ENCODE results near the gene GTF2E1. TPM values are rescaled to one million over a fixed set of nuclear protein-coding genes. Genes with fewer than 3 reads are reported as not detected.
"Not testable (repeated sequence)": the region's sequence is repeated elsewhere in the genome, so short reads cannot be mapped to it uniquely, and the experiment has no call there.

The GTF2E1 gene
- polyA plus RNA-seq, 1 donor (not counting 4 experiments of a cell fraction or from before 2014, with no cell fraction given) = 14.8 TPM

DNA sequence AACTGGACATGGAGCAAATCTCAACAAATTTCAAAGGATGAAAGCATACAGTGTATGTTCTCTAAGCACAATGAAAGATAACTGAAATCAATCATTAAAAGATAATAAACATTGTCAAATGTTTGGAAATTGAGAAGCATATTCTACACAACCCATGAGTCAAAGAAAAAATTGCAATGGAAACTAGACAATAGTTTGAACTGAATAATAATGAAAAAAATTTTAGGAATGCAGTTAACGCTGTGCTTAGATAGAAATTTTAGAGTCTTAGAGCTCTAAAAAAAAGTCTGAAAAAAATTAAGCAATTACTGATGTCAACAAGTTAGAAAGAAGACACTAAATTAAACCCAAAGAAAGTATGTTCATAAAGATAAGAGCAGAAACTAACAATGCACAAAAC is 15.8 kb upstream of the GTF2E1 start:
- FAIRE-seq = no peak
- dilution Hi-C loops (cut with MboI; ENCODE audit: extremely low pct_ligation_motif_present, low sequenced_read_pairs) = no loop called here
- H3K27ac ChIP-seq (ENCODE audit: control insufficient read depth, insufficient read depth, low read length) = no peak overlapping the region
- H3K79me2 ChIP-seq (ENCODE audit: control insufficient read depth, insufficient read depth, low read length) = no peaks in the 10 kb centered on the region
- no peaks in the 10 kb centered on the region for H3K27me3 ChIP-seq (ENCODE audit: control insufficient read depth, extremely low read depth, insufficient read depth, low read length)
- H2AFZ ChIP-seq (ENCODE audit: control insufficient read depth, low read length) = no peak overlapping the region
- H3K9me3 ChIP-seq (ENCODE audit: control insufficient read depth, low read depth, low read length) = no peaks in the 10 kb centered on the region
- H3K9me1 ChIP-seq (ENCODE audit: control insufficient read depth, extremely low read depth, insufficient read depth, low read length) = no peaks in the 10 kb centered on the region
- H3K4me2 ChIP-seq (ENCODE audit: control insufficient read depth, extremely low read depth, insufficient read depth, low read depth, low read length) = no peak overlapping the region
- no peaks in the 10 kb centered on the region for H4K20me1 ChIP-seq (ENCODE audit: control insufficient read depth, extremely low read depth, insufficient read depth, low read length)
- TF ChIP-seq EZH2 (IDR thresholded peaks at IDR 0.05; ENCODE audit: low read length) = no peak
- TF ChIP-seq, protein P1, sequence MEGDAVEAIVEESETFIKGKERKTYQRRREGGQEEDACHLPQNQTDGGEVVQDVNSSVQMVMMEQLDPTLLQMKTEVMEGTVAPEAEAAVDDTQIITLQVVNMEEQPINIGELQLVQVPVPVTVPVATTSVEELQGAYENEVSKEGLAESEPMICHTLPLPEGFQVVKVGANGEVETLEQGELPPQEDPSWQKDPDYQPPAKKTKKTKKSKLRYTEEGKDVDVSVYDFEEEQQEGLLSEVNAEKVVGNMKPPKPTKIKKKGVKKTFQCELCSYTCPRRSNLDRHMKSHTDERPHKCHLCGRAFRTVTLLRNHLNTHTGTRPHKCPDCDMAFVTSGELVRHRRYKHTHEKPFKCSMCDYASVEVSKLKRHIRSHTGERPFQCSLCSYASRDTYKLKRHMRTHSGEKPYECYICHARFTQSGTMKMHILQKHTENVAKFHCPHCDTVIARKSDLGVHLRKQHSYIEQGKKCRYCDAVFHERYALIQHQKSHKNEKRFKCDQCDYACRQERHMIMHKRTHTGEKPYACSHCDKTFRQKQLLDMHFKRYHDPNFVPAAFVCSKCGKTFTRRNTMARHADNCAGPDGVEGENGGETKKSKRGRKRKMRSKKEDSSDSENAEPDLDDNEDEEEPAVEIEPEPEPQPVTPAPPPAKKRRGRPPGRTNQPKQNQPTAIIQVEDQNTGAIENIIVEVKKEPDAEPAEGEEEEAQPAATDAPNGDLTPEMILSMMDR (optimal IDR thresholded peaks at IDR 0.05 in 1 of 3, IDR thresholded peaks at IDR 0.05 in 1 of 3, conservative IDR thresholded peaks at IDR 0.05 in 1 of 3; ENCODE audit: extremely low read depth in 1 of 3, insufficient read depth in 2 of 3, low read length in 3 of 3) = no peak
- H3K4me3 ChIP-seq (ENCODE audit: control insufficient read depth in 2 of 3, extremely low read depth in 1 of 3, insufficient read depth in 2 of 3, low read depth in 1 of 3, low read length in 3 of 3) = no peak overlapping the region
- no peaks in the 10 kb centered on the region for H3K36me3 ChIP-seq (ENCODE audit: control insufficient read depth in 2 of 2, extremely low read depth in 1 of 2, insufficient read depth in 2 of 2, low read length in 2 of 2)
- DNase-seq (ENCODE audit: low read depth, low spot score) = no peak
- H3K9ac ChIP-seq (ENCODE audit: control insufficient read depth, extremely low read depth, insufficient read depth, low read length) = no peak overlapping the region
- no peaks in the 10 kb centered on the region for H3K4me1 ChIP-seq (ENCODE audit: control insufficient read depth, extremely low read depth, insufficient read depth, low read length)

DNA sequence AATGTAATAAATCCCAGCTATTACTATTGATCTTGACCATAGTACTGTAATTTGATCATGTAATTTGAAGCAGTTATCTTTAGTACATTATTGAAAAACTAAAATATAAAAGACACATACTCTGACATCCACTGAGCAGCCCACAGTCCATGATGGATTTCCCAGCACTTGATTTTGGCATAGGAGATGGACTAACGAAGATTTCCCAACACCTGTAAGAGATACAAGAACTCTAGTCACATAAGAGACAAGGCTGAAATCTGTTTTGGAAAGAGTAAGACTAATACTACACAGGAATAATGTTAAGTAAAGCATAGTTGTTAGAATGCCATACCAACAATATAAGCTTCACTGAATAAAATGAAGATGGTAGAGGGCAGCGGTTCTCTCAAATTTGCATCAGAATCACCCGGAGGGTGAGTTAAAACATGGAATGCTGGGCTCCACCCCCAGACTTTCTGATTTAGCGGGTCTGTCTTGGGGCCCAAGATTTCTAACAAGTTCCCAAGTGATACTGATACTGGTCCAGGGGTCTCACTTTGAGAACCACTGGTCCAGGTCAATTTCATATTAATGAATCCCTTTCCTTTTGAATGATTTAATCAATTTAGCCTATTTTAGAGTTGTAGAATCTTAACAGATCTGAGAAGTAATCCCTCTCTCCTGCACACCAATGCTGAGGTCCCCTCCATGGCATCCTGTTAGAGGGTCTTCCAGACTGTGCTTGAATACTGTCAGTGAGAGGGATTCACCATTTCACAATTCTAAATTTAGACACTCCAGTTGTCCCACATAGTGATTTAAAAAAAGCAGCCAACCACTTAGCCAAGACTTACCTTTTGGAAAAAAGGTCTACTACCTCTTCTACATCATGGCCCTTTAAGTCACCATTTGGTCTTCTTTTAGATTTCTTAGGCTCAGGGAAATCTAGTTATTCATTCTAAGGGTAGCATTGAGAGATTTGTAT is 11.7 kb upstream of the GTF2E1 start:
- H3K9ac ChIP-seq (ENCODE audit: control insufficient read depth, extremely low read depth, insufficient read depth, low read length) = no peak overlapping the region
- H3K4me3 ChIP-seq (ENCODE audit: control insufficient read depth in 2 of 3, extremely low read depth in 1 of 3, insufficient read depth in 2 of 3, low read depth in 1 of 3, low read length in 3 of 3) = no peak overlapping the region
- dilution Hi-C loops (cut with MboI; ENCODE audit: extremely low pct_ligation_motif_present, low sequenced_read_pairs) = no loop called here

DNA sequence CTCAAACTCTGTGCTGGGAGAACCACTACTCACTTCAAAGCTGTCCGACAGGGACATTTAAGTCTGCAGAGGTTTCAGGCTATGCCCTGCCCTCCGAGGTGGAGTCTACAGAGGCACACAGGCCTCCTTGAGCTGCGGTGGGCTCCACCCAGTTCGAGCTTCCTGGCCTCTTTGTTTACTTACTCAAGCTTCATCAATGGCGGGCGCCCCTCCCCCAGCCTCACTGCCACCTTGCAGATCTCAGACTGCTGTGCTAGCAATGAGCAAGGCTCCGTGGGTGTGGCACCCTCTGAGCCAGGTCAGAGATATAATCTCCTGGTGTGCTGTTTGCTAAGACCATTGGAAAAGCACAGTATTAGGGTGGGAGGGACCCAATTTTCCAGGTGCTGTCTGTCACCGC is 4.5 kb upstream of the GTF2E1 start:
- H3K4me1 ChIP-seq (ENCODE audit: control insufficient read depth, extremely low read depth, insufficient read depth, low read length); H3K9me1 ChIP-seq (ENCODE audit: control insufficient read depth, extremely low read depth, insufficient read depth, low read length); DNase-seq (ENCODE audit: low read depth, low spot score); H3K36me3 ChIP-seq (ENCODE audit: control insufficient read depth in 2 of 2, extremely low read depth in 1 of 2, insufficient read depth in 2 of 2, low read length in 2 of 2); H2AFZ ChIP-seq (ENCODE audit: control insufficient read depth, low read length); H3K9ac ChIP-seq (ENCODE audit: control insufficient read depth, extremely low read depth, insufficient read depth, low read length); H3K4me2 ChIP-seq (ENCODE audit: control insufficient read depth, extremely low read depth, insufficient read depth, low read depth, low read length); H3K27me3 ChIP-seq (ENCODE audit: control insufficient read depth, extremely low read depth, insufficient read depth, low read length); H3K9me3 ChIP-seq (ENCODE audit: control insufficient read depth, low read depth, low read length); dilution Hi-C loops (cut with MboI; ENCODE audit: extremely low pct_ligation_motif_present, low sequenced_read_pairs); H3K4me3 ChIP-seq (ENCODE audit: control insufficient read depth in 2 of 3, extremely low read depth in 1 of 3, insufficient read depth in 2 of 3, low read depth in 1 of 3, low read length in 3 of 3); H3K27ac ChIP-seq (ENCODE audit: control insufficient read depth, insufficient read depth, low read length); FAIRE-seq; H4K20me1 ChIP-seq (ENCODE audit: control insufficient read depth, extremely low read depth, insufficient read depth, low read length): not testable (repeated sequence)
- H3K79me2 ChIP-seq (ENCODE audit: control insufficient read depth, insufficient read depth, low read length) = peaks cover 10% of the 10 kb centered on the region

More for the DNA sequence above, 11.7 kb upstream of the GTF2E1 start:
- Histone ChIP-seq H4K20me1 (ENCODE audit: control insufficient read depth, extremely low read depth, insufficient read depth, low read length) (no peaks in the 10 kb centered on the region), H3K36me3 (ENCODE audit: control insufficient read depth in 2 of 2, extremely low read depth in 1 of 2, insufficient read depth in 2 of 2, low read length in 2 of 2) (no peaks in the 10 kb centered on the region), H3K4me2 (ENCODE audit: control insufficient read depth, extremely low read depth, insufficient read depth, low read depth, low read length) (no peak overlapping the region), H3K9me3 (ENCODE audit: control insufficient read depth, low read depth, low read length) (no peaks in the 10 kb centered on the region), H3K27ac (ENCODE audit: control insufficient read depth, insufficient read depth, low read length) (no peak overlapping the region), H3K79me2 (ENCODE audit: control insufficient read depth, insufficient read depth, low read length) (no peaks in the 10 kb centered on the region), H2AFZ (ENCODE audit: control insufficient read depth, low read length) (no peak overlapping the region), H3K27me3 (ENCODE audit: control insufficient read depth, extremely low read depth, insufficient read depth, low read length) (no peaks in the 10 kb centered on the region), H3K9me1 (ENCODE audit: control insufficient read depth, extremely low read depth, insufficient read depth, low read length) (no peaks in the 10 kb centered on the region), H3K4me1 (ENCODE audit: control insufficient read depth, extremely low read depth, insufficient read depth, low read length) (no peaks in the 10 kb centered on the region)
- TF ChIP-seq EZH2 (IDR thresholded peaks at IDR 0.05; ENCODE audit: low read length) = no peak
- FAIRE-seq = no peak
- DNase-seq (ENCODE audit: low read depth, low spot score) = no peak
